CD4-positive, alpha-beta T cell treated with Interleukin-4 for 1 hour (primary cell): ENCODE results near the gene POM121L2.
"Not testable (repeated sequence)": the region's sequence is repeated elsewhere in the genome, so short reads cannot be mapped to it uniquely, and the experiment has no call there.

Experiments used
- DNase-seq, 2 donors: peaks; one replicate each; pipeline ENCODE4 v3.0.0-alpha.2; 2020 to 2022

The POM121L2 gene

GRCh38 chr6:27293436-27294098 is 18.5 kb downstream of the POM121L2 start:
- DNase-seq = no peak

DNA sequence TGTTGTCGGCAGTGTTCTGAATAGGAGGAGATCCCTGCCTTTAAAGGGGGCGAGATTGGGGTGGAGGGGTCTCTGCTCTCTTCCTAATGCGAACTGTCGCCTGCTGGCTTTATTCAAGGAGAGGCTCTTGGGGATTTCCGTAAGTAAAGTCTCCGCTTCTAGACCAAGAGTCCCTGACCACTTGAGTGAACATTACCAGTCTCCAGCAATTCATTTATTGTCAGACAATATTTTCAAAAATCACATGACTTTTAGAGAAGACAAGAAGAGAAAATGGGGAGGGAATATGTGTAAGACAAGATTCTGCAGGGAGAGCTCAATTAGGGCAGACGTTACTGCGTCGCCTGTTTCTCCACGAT is 21.2 kb downstream of the POM121L2 start:
- no peak for DNase-seq

GRCh38 chr6:27290065-27290849 is 21.8 kb downstream of the POM121L2 start:
- DNase-seq = peak in 1 of 2 donors; percentile 10

GRCh38 chr6:27288136-27289044 is 23.7 kb downstream of the POM121L2 start:
- DNase-seq = no peak

DNA sequence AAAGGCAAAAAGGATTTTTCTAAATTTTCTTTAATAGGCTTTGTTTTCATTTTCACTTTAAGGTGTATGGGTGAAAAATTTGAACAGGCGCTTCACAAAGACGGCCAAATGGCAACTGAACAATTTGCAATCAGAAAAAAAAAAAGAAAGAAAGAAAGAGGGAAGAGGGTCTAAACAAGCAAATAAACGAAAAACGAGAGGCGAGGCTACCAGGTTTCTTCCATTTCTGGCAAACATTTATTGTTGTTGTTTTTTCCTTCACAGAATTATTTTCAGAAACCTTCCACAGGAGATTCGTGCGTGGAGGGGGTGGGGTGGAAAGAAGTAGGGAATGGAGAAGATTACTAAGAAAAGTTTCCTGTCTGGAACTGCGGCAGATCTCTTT is 24.3 kb downstream of the POM121L2 start:
- no peak for DNase-seq

- DNase-seq = no peak
Measured at GRCh38 chr6:27286141-27286540, 25.9 kb downstream of the POM121L2 start.

DNA sequence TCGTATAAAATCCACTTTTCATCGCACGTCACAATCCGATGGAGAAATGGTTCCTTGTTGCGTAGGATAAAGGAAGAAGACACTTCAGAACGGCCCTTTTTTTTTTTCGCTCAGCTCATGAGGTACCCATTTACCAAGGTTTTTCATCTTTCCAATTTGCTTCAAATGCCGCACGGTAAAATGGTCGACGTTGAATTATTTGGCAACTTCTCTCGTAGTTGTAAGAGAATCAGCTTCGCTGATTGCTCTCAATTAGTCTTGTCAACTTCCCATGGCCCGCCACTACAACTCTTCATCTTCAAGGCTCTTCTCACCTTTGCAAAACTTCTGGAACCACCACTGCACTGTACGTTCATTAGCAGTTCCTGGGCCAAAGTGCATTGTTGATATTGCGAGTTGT is 28.8 kb downstream of the POM121L2 start:
- peak in 1 of 2 donors; percentile 21 for DNase-seq

GRCh38 chr6:27281569-27281968 is 30.5 kb downstream of the POM121L2 start:
- no peak for DNase-seq

- no peak for DNase-seq
Measured at GRCh38 chr6:27281105-27281539, 31.0 kb downstream of the POM121L2 start.

DNA sequence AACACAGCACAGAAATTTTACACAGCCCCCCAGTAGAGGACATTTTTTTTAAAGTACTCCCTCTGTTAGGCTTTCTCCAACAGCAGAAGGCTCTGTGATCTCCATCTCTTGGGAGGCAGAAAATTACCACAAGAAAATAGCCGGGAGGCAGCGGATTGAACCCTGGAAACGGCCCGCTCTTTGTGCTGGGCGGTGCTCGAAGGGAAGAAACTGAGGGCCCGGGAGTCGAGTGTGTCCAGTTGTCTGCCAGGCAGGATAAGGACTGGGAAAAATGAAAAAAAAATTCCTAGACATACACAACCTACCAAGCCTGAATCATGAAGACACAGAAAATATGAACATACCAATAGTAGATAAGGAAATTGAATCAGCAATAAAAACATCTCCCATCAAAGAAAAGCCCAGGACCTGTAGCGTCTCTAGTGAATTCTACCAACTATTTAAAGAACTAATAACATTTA is 31.5 kb downstream of the POM121L2 start:
- DNase-seq = no peak

DNA sequence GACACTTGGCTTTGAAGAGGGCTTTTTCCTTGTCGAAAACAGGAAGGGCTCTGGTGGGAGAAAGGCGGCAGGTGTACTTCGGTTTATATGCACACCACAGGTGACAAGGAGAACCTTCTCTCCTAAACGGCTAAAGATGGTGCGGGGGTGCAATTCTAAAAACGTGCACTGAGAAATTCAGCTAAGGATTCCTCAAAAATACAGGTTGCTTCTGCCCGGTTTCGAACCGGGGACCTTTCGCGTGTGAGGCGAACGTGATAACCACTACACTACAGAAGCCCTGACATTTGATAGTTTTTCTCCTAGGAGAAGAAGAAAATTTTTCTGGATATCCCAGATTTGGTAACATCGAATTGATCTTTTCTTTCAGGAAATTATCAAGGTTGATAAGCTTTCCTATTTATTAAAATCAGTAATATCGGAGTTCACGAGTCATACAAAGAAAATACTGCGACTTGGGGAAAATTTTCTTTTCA is 32.0 kb downstream of the POM121L2 start:
- peak in 1 of 2 donors; percentile 29 for DNase-seq

DNA sequence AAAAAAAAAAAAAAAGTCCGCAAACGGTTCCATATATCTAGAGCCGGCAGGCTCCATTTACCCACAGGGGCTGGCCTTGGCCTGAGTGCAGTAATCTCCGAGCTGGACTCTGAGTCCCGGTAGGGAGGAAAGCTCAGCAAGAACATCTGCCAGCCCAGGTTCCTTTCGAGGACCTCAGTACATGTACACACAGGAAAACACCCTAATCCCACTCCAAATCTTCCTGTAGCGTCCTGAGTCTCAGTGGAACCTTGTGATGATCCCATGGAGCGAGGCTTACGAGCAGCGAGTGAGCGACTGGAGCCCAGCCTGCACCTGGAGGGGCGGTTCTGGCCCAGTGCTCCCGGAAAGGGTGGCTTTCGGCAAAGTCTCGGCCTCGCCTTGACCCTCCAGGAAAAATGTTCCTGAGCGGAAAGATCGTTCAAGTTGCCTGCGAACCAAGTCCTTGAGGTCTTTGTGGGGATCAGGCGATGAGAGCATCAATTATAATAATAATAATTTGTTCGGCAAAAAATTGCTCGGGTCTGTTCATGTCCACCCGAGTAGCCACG is 32.5 kb downstream of the POM121L2 start:
- DNase-seq = no peak

DNA sequence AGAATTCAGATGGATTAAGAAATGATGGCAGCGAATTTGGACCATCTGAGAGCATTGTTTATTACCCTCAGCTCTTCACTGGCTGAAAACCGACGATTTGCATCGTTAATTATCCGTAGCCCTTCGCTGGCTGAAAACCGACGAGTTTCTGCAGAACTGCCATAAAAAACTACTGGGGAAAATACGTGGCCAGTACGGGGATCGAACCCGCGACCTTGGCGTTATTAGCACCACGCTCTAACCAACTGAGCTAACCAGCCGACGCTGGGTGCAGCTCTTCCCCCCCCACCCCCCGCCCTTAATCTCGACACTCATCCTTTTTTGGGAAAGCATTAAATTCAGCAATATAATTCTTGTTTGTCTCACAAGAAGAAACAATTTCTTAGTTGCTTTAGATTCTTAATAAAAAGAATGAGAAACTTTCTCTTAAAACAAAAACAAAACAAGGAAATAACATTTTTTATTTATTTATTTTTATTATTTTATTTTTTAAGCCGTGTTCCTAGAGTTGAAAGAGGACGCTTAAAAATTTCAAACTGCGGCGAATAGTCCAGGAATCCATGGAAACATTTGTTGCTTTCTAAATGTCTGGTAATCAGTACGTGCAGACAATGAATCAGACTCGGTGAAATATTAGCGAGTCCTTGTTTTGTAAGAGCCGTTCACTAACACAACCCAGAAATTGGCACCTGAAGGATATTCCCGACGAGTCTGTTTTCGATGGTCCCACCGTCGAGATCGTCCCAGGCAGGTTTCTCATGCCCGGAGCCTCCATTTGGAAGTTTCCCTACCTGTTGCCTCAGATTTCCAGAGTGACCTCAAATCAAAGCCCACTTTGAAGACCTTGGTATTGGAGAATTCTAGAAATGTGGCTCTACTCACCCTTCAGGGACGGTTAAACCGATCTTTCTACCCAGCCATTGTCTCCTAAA is 36.8 kb downstream of the POM121L2 start:
- DNase-seq = no peak

GRCh38 chr6:27273783-27274182 is 38.3 kb downstream of the POM121L2 start:
- no peak for DNase-seq

- no peak for DNase-seq
Measured at GRCh38 chr6:27268803-27269202, 43.3 kb downstream of the POM121L2 start.

DNA sequence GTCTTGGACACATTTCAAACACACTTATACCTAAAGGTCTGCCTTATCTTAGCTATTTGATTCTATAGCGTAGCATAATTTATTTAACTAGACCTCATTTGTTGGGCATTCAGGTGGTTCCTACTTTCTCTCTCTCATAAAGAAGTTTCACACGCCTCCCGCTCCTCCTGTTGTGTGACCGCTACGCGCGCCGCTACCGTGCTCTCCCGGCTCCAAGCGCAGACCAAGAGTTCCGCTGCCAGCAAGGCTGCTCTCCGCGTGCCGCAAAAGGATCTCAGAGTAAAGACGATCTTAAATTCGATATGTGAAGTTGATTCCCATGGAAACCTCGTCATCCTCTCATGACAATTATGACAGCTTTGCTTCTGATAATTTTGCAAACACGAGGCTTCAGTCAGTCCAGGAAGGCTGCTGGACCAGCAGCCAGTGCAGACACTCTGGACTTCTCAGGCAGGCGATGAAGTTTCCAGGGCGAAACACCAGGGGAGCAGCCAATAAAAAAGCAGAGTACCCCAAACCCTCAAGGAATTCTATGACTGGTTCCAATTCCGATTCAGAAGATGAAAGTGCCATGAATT is 44.1 kb downstream of the POM121L2 start:
- DNase-seq = no peak

DNA sequence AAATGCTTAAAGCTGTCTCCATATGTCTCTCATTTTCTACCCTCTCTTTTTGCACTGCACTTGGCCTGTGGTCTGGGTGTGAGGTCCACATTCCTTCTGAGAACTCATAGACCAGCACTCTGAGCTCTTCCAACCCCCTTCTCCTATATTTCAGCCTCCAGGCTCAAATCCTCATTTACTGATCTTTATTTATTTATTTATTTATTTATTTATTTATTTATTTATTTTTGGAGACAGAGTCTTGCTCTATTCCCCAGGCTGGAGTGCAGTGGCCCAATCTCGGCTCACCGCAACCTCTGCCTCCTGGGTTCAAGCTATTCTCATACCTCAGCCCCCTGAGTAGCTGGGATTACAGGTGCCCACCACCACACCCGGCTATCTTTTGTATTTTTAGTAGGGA is 45.1 kb downstream of the POM121L2 start:
- DNase-seq = not testable (repeated sequence)

- no peak for DNase-seq
Measured at GRCh38 chr6:27263886-27264285, 48.2 kb downstream of the POM121L2 start.

- DNase-seq = no peak
Measured at GRCh38 chr6:27260836-27261375, 51.2 kb downstream of the POM121L2 start.

GRCh38 chr6:27260369-27260768 is 51.7 kb downstream of the POM121L2 start:
- no peak for DNase-seq
